ENCODE measurements around the gene SETD3.

SETD3 gene

GRCh38 chr14:99410019-99410418 lies 70.6 kb downstream of the SETD3 start:
- H3K27ac ChIP-seq (ENCODE audit: low read depth, low read length, severe bottlenecking): no peak overlapping the region
- WGBS, 2 experiments (ENCODE audit: insufficient coverage in 2 of 2): 76 to 81% methylated on average over 8 of the region's 10 CpGs
- no peak overlapping the region for H3K4me3 ChIP-seq (ENCODE audit: extremely low read depth, insufficient read depth, low read length, poor library complexity, severe bottlenecking)
- H3K4me1 ChIP-seq (ENCODE audit: control insufficient read depth, insufficient read depth, low read length, poor library complexity, severe bottlenecking): peaks cover 34% of the 10 kb centered on the region
- peaks cover 30% of the 10 kb centered on the region for H3K36me3 ChIP-seq (ENCODE audit: control insufficient read depth, insufficient read depth, low read length)
- H3K9me3 ChIP-seq (ENCODE audit: control insufficient read depth, low read length): no peaks in the 10 kb centered on the region

- peaks cover 32% of the 10 kb centered on the region for H3K4me1 ChIP-seq (ENCODE audit: control insufficient read depth, insufficient read depth, low read length, poor library complexity, severe bottlenecking)
- H3K36me3 ChIP-seq (ENCODE audit: control insufficient read depth, insufficient read depth, low read length): peaks cover 38% of the 10 kb centered on the region
- H3K4me3 ChIP-seq (ENCODE audit: extremely low read depth, insufficient read depth, low read length, poor library complexity, severe bottlenecking): no peak overlapping the region
- H3K27ac ChIP-seq (ENCODE audit: low read depth, low read length, severe bottlenecking): no peak overlapping the region
- no peaks in the 10 kb centered on the region for H3K9me3 ChIP-seq (ENCODE audit: control insufficient read depth, low read length)
- WGBS, 2 experiments (ENCODE audit: insufficient coverage in 2 of 2): 86 to 95% methylated on average over 3 to 6 of the region's 7 CpGs
Observed at GRCh38 chr14:99408971-99409289, 71.7 kb downstream of the SETD3 start.

GRCh38 chr14:99408286-99408970 lies 72.2 kb downstream of the SETD3 start:
- 87 to 92% methylated on average over 6 to 7 of the region's 8 CpGs for WGBS, 2 experiments (ENCODE audit: insufficient coverage in 2 of 2)
- Histone ChIP-seq H3K4me3 (ENCODE audit: extremely low read depth, insufficient read depth, low read length, poor library complexity, severe bottlenecking) (no peak overlapping the region), H3K36me3 (ENCODE audit: control insufficient read depth, insufficient read depth, low read length) (peaks cover 38% of the 10 kb centered on the region), H3K27ac (ENCODE audit: low read depth, low read length, severe bottlenecking) (no peak overlapping the region), H3K9me3 (ENCODE audit: control insufficient read depth, low read length) (no peaks in the 10 kb centered on the region), H3K4me1 (ENCODE audit: control insufficient read depth, insufficient read depth, low read length, poor library complexity, severe bottlenecking) (peaks cover 27% of the 10 kb centered on the region)

DNA sequence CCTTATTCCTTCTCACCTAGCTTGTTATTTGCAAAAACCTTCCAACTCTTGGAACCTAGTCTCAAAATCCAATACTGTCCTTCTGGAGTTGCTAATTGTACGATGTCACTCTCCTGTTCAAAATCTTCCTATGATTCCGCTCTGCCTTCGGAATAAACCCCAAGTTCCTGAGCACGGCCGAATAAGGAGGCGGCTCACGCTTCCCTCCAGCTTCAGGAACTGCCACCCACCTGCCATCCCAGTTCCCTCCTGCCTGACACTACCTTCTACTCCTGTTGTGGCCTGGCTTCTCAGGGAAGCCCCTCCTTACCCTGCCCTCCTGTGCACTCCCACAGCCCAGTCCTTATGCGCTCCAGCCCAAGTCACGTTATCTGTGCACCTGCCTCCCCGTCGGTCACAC lies 73.2 kb downstream of the SETD3 start:
- peaks cover 17% of the 10 kb centered on the region for H3K4me1 ChIP-seq (ENCODE audit: control insufficient read depth, insufficient read depth, low read length, poor library complexity, severe bottlenecking)
- 96 to 98% methylated on average over 9 to 10 of the region's 11 CpGs for WGBS, 2 experiments (ENCODE audit: insufficient coverage in 2 of 2)
- H3K27ac ChIP-seq (ENCODE audit: low read depth, low read length, severe bottlenecking): no peak overlapping the region
- no peaks in the 10 kb centered on the region for H3K9me3 ChIP-seq (ENCODE audit: control insufficient read depth, low read length)
- peaks cover 47% of the 10 kb centered on the region for H3K36me3 ChIP-seq (ENCODE audit: control insufficient read depth, insufficient read depth, low read length)
- no peak overlapping the region for H3K4me3 ChIP-seq (ENCODE audit: extremely low read depth, insufficient read depth, low read length, poor library complexity, severe bottlenecking)

DNA sequence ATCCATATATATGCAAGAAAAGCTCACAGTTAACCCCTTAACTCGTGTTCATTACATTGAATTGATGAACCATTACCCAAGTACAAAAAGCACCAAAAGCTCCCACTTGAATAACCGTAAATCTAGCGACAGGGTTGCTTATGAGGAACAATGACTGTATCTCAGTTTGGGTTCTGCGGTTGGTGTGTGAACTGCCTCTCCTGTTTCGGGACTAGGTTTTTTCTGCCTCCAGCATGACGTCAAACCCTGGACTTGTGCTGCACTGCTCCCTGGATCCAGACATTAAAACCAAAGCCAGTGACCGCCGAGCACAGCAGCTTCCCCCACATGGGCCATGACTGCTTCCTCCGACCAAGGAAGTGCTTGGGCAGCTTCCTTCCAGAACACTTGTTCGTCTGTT lies 77.7 kb downstream of the SETD3 start:
- WGBS, 2 experiments (ENCODE audit: insufficient coverage in 2 of 2): 91 to 96% methylated on average over 9 to 10 of the region's 10 CpGs
- no peaks in the 10 kb centered on the region for H3K9me3 ChIP-seq (ENCODE audit: control insufficient read depth, low read length)
- no peak overlapping the region for H3K27ac ChIP-seq (ENCODE audit: low read depth, low read length, severe bottlenecking)
- H3K4me3 ChIP-seq (ENCODE audit: extremely low read depth, insufficient read depth, low read length, poor library complexity, severe bottlenecking): no peak overlapping the region
- H3K4me1 ChIP-seq (ENCODE audit: control insufficient read depth, insufficient read depth, low read length, poor library complexity, severe bottlenecking): no peaks in the 10 kb centered on the region
- peaks cover 81% of the 10 kb centered on the region for H3K36me3 ChIP-seq (ENCODE audit: control insufficient read depth, insufficient read depth, low read length)

DNA sequence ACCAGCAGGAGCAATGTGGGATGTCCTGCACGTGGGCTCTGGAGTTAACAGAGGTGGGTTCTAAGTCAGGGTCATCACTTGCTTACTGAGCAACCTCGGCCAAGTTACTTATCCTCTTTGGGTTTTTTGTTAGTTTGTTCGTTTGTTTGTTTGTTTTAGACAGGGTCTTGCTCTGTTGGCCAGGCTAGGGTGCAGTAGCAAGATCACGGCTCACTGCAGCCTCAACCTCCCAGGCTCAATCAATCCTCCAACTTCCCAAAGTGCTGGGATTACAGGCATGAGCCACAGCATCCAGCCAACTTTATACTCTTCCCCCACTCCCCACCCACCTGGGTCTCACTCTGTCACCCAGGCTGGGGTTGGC lies 78.4 kb downstream of the SETD3 start:
- Histone ChIP-seq H3K27ac (ENCODE audit: low read depth, low read length, severe bottlenecking) (no peak overlapping the region), H3K4me1 (ENCODE audit: control insufficient read depth, insufficient read depth, low read length, poor library complexity, severe bottlenecking) (no peaks in the 10 kb centered on the region), H3K36me3 (ENCODE audit: control insufficient read depth, insufficient read depth, low read length) (peaks cover 83% of the 10 kb centered on the region), H3K9me3 (ENCODE audit: control insufficient read depth, low read length) (no peaks in the 10 kb centered on the region), H3K4me3 (ENCODE audit: extremely low read depth, insufficient read depth, low read length, poor library complexity, severe bottlenecking) (no peak overlapping the region)
- WGBS, 2 experiments (ENCODE audit: insufficient coverage in 2 of 2): 100% methylated on average over 2 to 3 of the region's 4 CpGs

DNA sequence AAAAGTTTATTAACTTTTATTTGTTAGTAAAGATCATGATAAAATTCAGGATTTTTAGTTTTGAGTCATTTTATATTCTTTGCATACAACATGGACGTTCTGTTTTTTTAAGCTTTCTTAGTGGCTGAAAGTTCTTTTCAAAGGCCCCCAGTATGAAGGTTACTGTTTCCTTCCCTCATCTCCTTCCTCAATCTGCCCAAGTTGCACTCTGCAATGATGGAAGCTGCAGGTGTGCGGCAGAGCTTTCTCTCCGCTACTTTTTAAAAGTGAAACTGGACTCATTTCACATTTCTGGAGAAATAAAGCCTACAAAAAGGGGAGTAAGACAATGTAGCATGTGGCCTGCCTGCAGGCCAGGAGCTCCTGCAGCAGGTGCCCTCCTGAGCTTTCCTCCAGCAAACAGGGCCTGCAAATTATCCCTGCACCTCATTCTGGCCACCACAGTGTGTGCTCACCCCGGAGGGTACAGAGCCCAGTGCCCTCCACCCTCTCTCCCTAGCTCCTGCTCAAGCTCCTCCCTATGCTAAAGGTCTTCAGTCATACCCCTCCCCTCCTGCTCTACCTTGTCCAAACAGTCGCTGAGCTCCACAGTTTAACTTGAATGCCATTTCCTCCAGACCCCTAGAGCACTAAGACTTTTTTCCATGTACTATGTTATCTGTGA lies 78.9 kb downstream of the SETD3 start:
- Histone ChIP-seq H3K9me3 (ENCODE audit: control insufficient read depth, low read length) (no peaks in the 10 kb centered on the region), H3K4me3 (ENCODE audit: extremely low read depth, insufficient read depth, low read length, poor library complexity, severe bottlenecking) (no peak overlapping the region), H3K4me1 (ENCODE audit: control insufficient read depth, insufficient read depth, low read length, poor library complexity, severe bottlenecking) (no peaks in the 10 kb centered on the region), H3K36me3 (ENCODE audit: control insufficient read depth, insufficient read depth, low read length) (peaks cover 84% of the 10 kb centered on the region), H3K27ac (ENCODE audit: low read depth, low read length, severe bottlenecking) (no peak overlapping the region)
- WGBS, 2 experiments (ENCODE audit: insufficient coverage in 2 of 2): 81 to 82% methylated on average over 2 to 4 of the region's 5 CpGs

DNA sequence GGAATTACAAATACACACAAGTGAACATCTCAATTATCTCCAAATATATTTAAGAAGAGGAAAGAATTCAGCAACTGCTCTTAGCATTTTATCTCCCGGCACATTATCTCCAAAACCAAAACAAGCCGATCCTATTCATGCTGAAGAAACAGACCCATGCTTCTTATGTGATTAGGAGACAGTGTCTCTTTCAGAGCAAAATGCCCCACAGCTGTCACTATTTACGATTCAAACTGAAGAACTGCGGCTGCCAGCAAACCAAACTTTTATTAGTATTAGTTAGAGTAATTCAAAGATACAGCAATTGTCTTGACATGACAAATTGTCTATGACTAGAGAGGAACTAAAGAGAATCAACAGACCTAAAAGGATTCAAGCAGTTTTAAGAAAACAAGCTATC lies 79.4 kb downstream of the SETD3 start:
- no peak overlapping the region for H3K27ac ChIP-seq (ENCODE audit: low read depth, low read length, severe bottlenecking)
- H3K4me1 ChIP-seq (ENCODE audit: control insufficient read depth, insufficient read depth, low read length, poor library complexity, severe bottlenecking): no peaks in the 10 kb centered on the region
- no peak overlapping the region for H3K4me3 ChIP-seq (ENCODE audit: extremely low read depth, insufficient read depth, low read length, poor library complexity, severe bottlenecking)
- H3K9me3 ChIP-seq (ENCODE audit: control insufficient read depth, low read length): no peaks in the 10 kb centered on the region
- H3K36me3 ChIP-seq (ENCODE audit: control insufficient read depth, insufficient read depth, low read length): peaks cover 79% of the 10 kb centered on the region
- 100% methylated on average over 1 of the region's 4 CpGs; no CpG with 5 or more reads in 1 of the 2 experiments for WGBS, 2 experiments (ENCODE audit: insufficient coverage in 2 of 2)

DNA sequence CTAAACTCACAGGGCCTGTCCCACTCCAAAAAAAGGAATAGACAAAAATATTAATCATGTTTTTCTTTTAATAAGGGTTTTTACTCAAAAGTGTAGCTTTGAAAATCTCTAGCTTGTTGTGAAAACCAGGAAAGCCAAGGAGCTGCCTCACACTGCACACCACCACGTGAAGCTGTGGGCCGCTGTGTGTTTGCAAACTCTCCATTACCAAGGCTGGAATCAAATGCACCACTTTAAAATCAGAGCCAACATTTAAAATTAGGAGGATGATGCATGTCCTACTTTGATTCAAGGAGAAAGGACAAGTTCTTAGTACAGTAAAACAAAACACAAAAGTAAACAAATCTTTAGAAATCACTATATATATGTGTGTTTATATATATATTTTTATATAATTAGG lies 83.0 kb downstream of the SETD3 start:
- H3K4me1 ChIP-seq (ENCODE audit: control insufficient read depth, insufficient read depth, low read length, poor library complexity, severe bottlenecking): peaks cover 4% of the 10 kb centered on the region
- no CpG with 5 or more reads among the region's 2 CpGs for WGBS, 2 experiments (ENCODE audit: insufficient coverage in 2 of 2)
- H3K27ac ChIP-seq (ENCODE audit: low read depth, low read length, severe bottlenecking): no peak overlapping the region
- peaks cover 64% of the 10 kb centered on the region for H3K36me3 ChIP-seq (ENCODE audit: control insufficient read depth, insufficient read depth, low read length)
- H3K4me3 ChIP-seq (ENCODE audit: extremely low read depth, insufficient read depth, low read length, poor library complexity, severe bottlenecking): no peak overlapping the region
- no peaks in the 10 kb centered on the region for H3K9me3 ChIP-seq (ENCODE audit: control insufficient read depth, low read length)

DNA sequence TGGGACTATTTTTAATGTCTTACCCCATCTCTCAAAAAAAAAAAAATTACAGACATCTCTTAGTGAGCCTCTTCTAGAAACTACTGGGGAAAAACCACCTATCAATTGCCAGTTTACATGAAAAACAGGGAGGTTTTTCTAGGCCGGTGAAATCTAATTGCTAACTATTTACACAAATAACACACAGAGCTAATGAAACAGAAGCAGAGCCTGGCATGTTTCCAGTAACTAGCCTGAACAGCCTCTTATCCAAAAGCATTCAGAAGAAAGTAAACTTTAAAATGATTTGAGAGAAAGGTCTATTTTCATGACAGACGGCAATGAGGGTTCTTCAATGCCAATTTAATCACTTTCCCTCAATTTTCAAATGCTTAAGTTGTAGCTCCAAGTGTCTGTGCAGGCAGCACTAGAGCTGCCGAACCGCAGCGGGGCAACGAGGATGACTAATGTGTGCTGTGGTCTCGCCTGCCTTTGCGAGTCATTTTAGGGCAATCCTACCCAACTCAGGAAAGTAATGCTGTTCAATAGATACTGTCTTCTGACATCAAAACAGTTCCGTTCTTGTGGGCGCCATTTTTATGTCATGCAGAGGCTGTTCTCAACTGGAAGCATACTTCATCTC lies 84.6 kb downstream of the SETD3 start:
- H3K4me1 ChIP-seq (ENCODE audit: control insufficient read depth, insufficient read depth, low read length, poor library complexity, severe bottlenecking): peaks cover 4% of the 10 kb centered on the region
- H3K27ac ChIP-seq (ENCODE audit: low read depth, low read length, severe bottlenecking): no peak overlapping the region
- WGBS, 2 experiments (ENCODE audit: insufficient coverage in 2 of 2): 88 to 94% methylated on average over 8 of the region's 10 CpGs
- no peak overlapping the region for H3K4me3 ChIP-seq (ENCODE audit: extremely low read depth, insufficient read depth, low read length, poor library complexity, severe bottlenecking)
- H3K36me3 ChIP-seq (ENCODE audit: control insufficient read depth, insufficient read depth, low read length): peaks cover 50% of the 10 kb centered on the region
- H3K9me3 ChIP-seq (ENCODE audit: control insufficient read depth, low read length): no peaks in the 10 kb centered on the region

DNA sequence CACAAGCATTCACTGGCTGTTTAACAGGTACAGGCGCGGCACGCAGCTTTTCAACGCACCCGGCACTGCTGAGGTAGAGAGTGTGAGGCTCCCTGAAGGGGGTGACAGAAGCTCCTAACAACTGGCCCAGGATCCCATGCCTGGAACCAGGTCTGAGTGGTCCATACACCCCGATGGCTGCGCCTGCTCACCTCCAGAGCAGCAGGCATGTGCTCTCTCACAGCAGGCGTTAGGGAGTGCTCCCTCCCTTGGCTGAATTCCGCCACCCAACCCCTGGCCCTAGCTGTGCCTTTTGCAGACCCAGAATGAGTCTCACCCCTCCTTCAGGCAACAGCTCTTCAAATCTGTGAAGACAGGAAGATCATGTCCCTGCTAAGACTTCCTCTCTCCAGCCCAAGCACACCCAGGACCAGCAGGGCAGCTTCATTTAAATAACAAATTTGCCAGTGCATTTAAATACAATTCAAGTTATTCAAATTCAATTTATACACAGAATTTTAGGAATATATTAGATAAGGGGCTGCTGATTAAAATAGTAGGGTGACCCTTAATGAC lies 86.0 kb downstream of the SETD3 start:
- Histone ChIP-seq H3K36me3 (ENCODE audit: control insufficient read depth, insufficient read depth, low read length) (peaks cover 38% of the 10 kb centered on the region), H3K9me3 (ENCODE audit: control insufficient read depth, low read length) (no peaks in the 10 kb centered on the region), H3K4me3 (ENCODE audit: extremely low read depth, insufficient read depth, low read length, poor library complexity, severe bottlenecking) (no peak overlapping the region), H3K27ac (ENCODE audit: low read depth, low read length, severe bottlenecking) (no peak overlapping the region), H3K4me1 (ENCODE audit: control insufficient read depth, insufficient read depth, low read length, poor library complexity, severe bottlenecking) (peaks cover 4% of the 10 kb centered on the region)
- 79 to 92% methylated on average over 5 to 9 of the region's 9 CpGs for WGBS, 2 experiments (ENCODE audit: insufficient coverage in 2 of 2)

Measured in mesodermal cell (in vitro differentiated cells).